Measurements from ENCODE around the gene PARD3.

GRCh38 chr10:34275626-34276130 lies 539.4 kb downstream of the PARD3 start:
- no peak for TF ChIP-seq POLR2A (IDR thresholded peaks at IDR 0.05; ENCODE audit: low read length)
- TF ChIP-seq CTCF (IDR thresholded peaks at IDR 0.05): no peak
- no peak for TF ChIP-seq EP300 (IDR thresholded peaks at IDR 0.05)
- TF ChIP-seq, protein P1, sequence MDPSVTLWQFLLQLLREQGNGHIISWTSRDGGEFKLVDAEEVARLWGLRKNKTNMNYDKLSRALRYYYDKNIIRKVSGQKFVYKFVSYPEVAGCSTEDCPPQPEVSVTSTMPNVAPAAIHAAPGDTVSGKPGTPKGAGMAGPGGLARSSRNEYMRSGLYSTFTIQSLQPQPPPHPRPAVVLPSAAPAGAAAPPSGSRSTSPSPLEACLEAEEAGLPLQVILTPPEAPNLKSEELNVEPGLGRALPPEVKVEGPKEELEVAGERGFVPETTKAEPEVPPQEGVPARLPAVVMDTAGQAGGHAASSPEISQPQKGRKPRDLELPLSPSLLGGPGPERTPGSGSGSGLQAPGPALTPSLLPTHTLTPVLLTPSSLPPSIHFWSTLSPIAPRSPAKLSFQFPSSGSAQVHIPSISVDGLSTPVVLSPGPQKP (IDR thresholded peaks at IDR 0.05; ENCODE audit: low read depth, low read length): no peak
- TF ChIP-seq, protein P2, sequence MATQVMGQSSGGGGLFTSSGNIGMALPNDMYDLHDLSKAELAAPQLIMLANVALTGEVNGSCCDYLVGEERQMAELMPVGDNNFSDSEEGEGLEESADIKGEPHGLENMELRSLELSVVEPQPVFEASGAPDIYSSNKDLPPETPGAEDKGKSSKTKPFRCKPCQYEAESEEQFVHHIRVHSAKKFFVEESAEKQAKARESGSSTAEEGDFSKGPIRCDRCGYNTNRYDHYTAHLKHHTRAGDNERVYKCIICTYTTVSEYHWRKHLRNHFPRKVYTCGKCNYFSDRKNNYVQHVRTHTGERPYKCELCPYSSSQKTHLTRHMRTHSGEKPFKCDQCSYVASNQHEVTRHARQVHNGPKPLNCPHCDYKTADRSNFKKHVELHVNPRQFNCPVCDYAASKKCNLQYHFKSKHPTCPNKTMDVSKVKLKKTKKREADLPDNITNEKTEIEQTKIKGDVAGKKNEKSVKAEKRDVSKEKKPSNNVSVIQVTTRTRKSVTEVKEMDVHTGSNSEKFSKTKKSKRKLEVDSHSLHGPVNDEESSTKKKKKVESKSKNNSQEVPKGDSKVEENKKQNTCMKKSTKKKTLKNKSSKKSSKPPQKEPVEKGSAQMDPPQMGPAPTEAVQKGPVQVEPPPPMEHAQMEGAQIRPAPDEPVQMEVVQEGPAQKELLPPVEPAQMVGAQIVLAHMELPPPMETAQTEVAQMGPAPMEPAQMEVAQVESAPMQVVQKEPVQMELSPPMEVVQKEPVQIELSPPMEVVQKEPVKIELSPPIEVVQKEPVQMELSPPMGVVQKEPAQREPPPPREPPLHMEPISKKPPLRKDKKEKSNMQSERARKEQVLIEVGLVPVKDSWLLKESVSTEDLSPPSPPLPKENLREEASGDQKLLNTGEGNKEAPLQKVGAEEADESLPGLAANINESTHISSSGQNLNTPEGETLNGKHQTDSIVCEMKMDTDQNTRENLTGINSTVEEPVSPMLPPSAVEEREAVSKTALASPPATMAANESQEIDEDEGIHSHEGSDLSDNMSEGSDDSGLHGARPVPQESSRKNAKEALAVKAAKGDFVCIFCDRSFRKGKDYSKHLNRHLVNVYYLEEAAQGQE (IDR thresholded peaks at IDR 0.05): no peak
- no peak for TF ChIP-seq HOXA7 (CRISPR knock-in tag; IDR thresholded peaks at IDR 0.05)
- TF ChIP-seq, protein P3, sequence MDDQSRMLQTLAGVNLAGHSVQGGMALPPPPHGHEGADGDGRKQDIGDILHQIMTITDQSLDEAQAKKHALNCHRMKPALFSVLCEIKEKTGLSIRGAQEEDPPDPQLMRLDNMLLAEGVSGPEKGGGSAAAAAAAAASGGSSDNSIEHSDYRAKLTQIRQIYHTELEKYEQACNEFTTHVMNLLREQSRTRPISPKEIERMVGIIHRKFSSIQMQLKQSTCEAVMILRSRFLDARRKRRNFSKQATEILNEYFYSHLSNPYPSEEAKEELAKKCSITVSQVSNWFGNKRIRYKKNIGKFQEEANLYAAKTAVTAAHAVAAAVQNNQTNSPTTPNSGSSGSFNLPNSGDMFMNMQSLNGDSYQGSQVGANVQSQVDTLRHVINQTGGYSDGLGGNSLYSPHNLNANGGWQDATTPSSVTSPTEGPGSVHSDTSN (IDR thresholded peaks at IDR 0.05): no peak
- TF ChIP-seq RAD21 (conservative IDR thresholded peaks at IDR 0.05 in 1 of 2, IDR thresholded peaks at IDR 0.05 in 1 of 2): no peak

All from A549 (cell line).